ENCODE results near the gene RNU7-1. TPM values are rescaled to one million over a fixed set of nuclear protein-coding genes. Genes with fewer than 3 reads are reported as not detected.

The RNU7-1 gene
- total RNA-seq, 1 donor from 2014 or later, result not detected

- Mint-ChIP-seq H3K27me3 (ENCODE audit: low read depth) (no peaks in the 10 kb centered on the region), H3K4me1 (no peaks in the 10 kb centered on the region), H3K4me3 (no peak overlapping the region), H3K36me3 (no peaks in the 10 kb centered on the region), H3K27ac (no peak overlapping the region), H3K9me3 (no peaks in the 10 kb centered on the region)
- no peak for TF ChIP-seq CTCF (IDR thresholded peaks at IDR 0.05; ENCODE audit: unreplicated experiment)
- no peak for DNase-seq (ENCODE audit: low spot score in 2 of 2, unreplicated experiment in 2 of 2)
These were observed 11.7 kb downstream of the RNU7-1 start for GRCh38 chr12:6955108-6956020.

- H3K36me3 Mint-ChIP-seq, result no peaks in the 10 kb centered on the region
- no peak overlapping the region for H3K27ac Mint-ChIP-seq
- no peak for DNase-seq (ENCODE audit: low spot score in 2 of 2, unreplicated experiment in 2 of 2)
- no peak for TF ChIP-seq CTCF (IDR thresholded peaks at IDR 0.05; ENCODE audit: unreplicated experiment)
- H3K9me3 Mint-ChIP-seq, result no peaks in the 10 kb centered on the region
- no peak overlapping the region for H3K4me3 Mint-ChIP-seq
- H3K4me1 Mint-ChIP-seq, result peaks cover under 1% of the 10 kb centered on the region
- no peaks in the 10 kb centered on the region for H3K27me3 Mint-ChIP-seq (ENCODE audit: low read depth)
These were observed 12.6 kb downstream of the RNU7-1 start for GRCh38 chr12:6956021-6956727.

- no peaks in the 10 kb centered on the region for H3K27me3 Mint-ChIP-seq (ENCODE audit: low read depth)
- H3K9me3 Mint-ChIP-seq, result no peaks in the 10 kb centered on the region
- DNase-seq (ENCODE audit: low spot score in 2 of 2, unreplicated experiment in 2 of 2), result no peak
- peaks cover 11% of the 10 kb centered on the region for H3K4me1 Mint-ChIP-seq
- no peaks in the 10 kb centered on the region for H3K36me3 Mint-ChIP-seq
- no peak overlapping the region for H3K4me3 Mint-ChIP-seq
- H3K27ac Mint-ChIP-seq, result no peak overlapping the region
- TF ChIP-seq CTCF (IDR thresholded peaks at IDR 0.05; ENCODE audit: unreplicated experiment), result no peak
These were observed 13.6 kb downstream of the RNU7-1 start for GRCh38 chr12:6957151-6957701.

- H3K4me3 Mint-ChIP-seq, result no peak overlapping the region
These were observed 14.4 kb downstream of the RNU7-1 start for GRCh38 chr12:6957741-6958608.

More at GRCh38 chr12:6957741-6958608, 14.4 kb downstream of the RNU7-1 start:
- TF ChIP-seq CTCF (IDR thresholded peaks at IDR 0.05; ENCODE audit: unreplicated experiment), result no peak
- Mint-ChIP-seq H3K9me3 (no peaks in the 10 kb centered on the region), H3K27ac (no peak overlapping the region), H3K36me3 (no peaks in the 10 kb centered on the region), H3K4me1 (peaks cover 16% of the 10 kb centered on the region), H3K27me3 (ENCODE audit: low read depth) (no peaks in the 10 kb centered on the region)
- no peak for DNase-seq (ENCODE audit: low spot score in 2 of 2, unreplicated experiment in 2 of 2)
